GM23248 (cell line): Measurements from ENCODE around the gene ASAP2. TPM values are rescaled to one million over a fixed set of nuclear protein-coding genes. Genes with fewer than 3 reads are reported as not detected.
A peak's percentile ranks its signal among the peaks of the same experiment; 100 is the strongest.

Experiments used
- DNase-seq: peaks from one replicate; pipeline ENCODE4 v3.0.0-alpha.2; 2015
- H2AFZ ChIP-seq: fragments of 200-600 bp; sonication (generic); 2 replicates; pipeline ENCODE4 v1.6.1; 2016; ENCODE audit warnings: antibody characterized with exemption
- H3F3A ChIP-seq: fragments of 200-600 bp; sonication (generic); 2 replicates; pipeline ENCODE4 v1.6.1; 2016; ENCODE audit warnings: mild to moderate bottlenecking, antibody characterized with exemption, mixed run types; ENCODE audit not compliant: insufficient read depth
- H3K27ac ChIP-seq: fragments of 200-600 bp; sonication (generic); 2 replicates; pipeline ENCODE4 v1.5.1; 2016; ENCODE audit warnings: mild to moderate bottlenecking
- H3K27me3 ChIP-seq: fragments of 200-600 bp; sonication (generic); replicated peaks from 2 replicates; pipeline ENCODE4 v1.6.1; 2016; ENCODE audit warnings: mild to moderate bottlenecking; ENCODE audit not compliant: insufficient read depth
- H3K36me3 ChIP-seq: fragments of 200-600 bp; sonication (generic); 2 replicates; pipeline ENCODE4 v1.6.1; 2016; ENCODE audit warnings: low read depth, mild to moderate bottlenecking
- H3K4me1 ChIP-seq: fragments of 200-600 bp; sonication (generic); 2 replicates; pipeline ENCODE4 v1.6.1; 2016; ENCODE audit warnings: mild to moderate bottlenecking; ENCODE audit not compliant: insufficient read depth
- H3K4me2 ChIP-seq: fragments of 200-600 bp; sonication (generic); one replicate; pipeline ENCODE4 v1.6.1; 2016; ENCODE audit warnings: mild to moderate bottlenecking; ENCODE audit not compliant: unreplicated experiment
- H3K4me3 ChIP-seq: fragments of 200-600 bp; sonication (generic); 2 replicates; pipeline ENCODE4 v1.5.1; 2016; ENCODE audit warnings: mild to moderate bottlenecking
- H3K79me2 ChIP-seq: fragments of 200-600 bp; sonication (generic); 2 replicates; pipeline ENCODE4 v1.6.1; 2016; ENCODE audit warnings: mild to moderate bottlenecking; ENCODE audit not compliant: insufficient read depth
- H3K9ac ChIP-seq: fragments of 200-600 bp; sonication (generic); 2 replicates; pipeline ENCODE4 v1.6.1; 2016; ENCODE audit warnings: mild to moderate bottlenecking
- H3K9me2 ChIP-seq: fragments of 200-600 bp; sonication (generic); 2 replicates; pipeline ENCODE4 v1.6.1; 2016; ENCODE audit warnings: mixed run types, mild to moderate bottlenecking, moderate library complexity; ENCODE audit not compliant: insufficient read depth
- H3K9me3 ChIP-seq: fragments of 200-600 bp; sonication (generic); one replicate; pipeline ENCODE4 v1.6.1; 2017; ENCODE audit warnings: low read depth
- H4K20me1 ChIP-seq: fragments of 200-600 bp; sonication (generic); 2 replicates; pipeline ENCODE4 v1.6.0; 2016; ENCODE audit not compliant: insufficient read depth
- EZH2 ChIP-seq: fragments of 200-600 bp; sonication (generic); IDR thresholded peaks from 2 replicates; pipeline ENCODE4 v1.6.1; 2018; ENCODE audit warnings: antibody characterized with exemption, mild to moderate bottlenecking; ENCODE audit not compliant: insufficient read depth, poor library complexity, severe bottlenecking
- EZH2phosphoT487 ChIP-seq: fragments of 200-600 bp; sonication (generic); IDR thresholded peaks from 2 replicates; pipeline ENCODE4 v1.6.1; 2018; ENCODE audit warnings: antibody characterized with exemption, moderate library complexity, mild to moderate bottlenecking, low read depth; ENCODE audit not compliant: insufficient read depth
- WGBS, 2 experiments: methylation state at CpG; one replicate each; pipeline ENCODE4 v1.1.6; 2015 to 2017; ENCODE audit warnings: low lambda C conversion rate in 2 of 2, low coverage in 1 of 2; ENCODE audit errors: missing lambda C conversion rate in 2 of 2; 5-methylcytosine and 5-hydroxymethylcytosine counted together
- in situ Hi-C: fragments of 300-500 bp; cut with MboI; formaldehyde crosslinking; loops from 2 replicates; pipeline ENCODE4 v1.15.0; 2020
- polyA plus RNA-seq: library from polyadenylated mRNA; unstranded; fragments of >200 nt; fragmentation: Nextera tagmentation; extraction: Ambion mirVana; gene quantifications from 2 replicates; pipeline ENCODE4 v1.2.1, GENCODE V29; 2016
- total RNA-seq: library from RNA; depleted of rRNA; stranded (reverse); fragments of >200 nt; shearing (Covaris generic); gene quantifications from 2 replicates; pipeline ENCODE4 v1.2.3, GENCODE V29; 2014

ASAP2 gene
- total and polyA plus RNA-seq, 2 experiments from 2014 or later, result 8.8 to 49.6 TPM

- Histone ChIP-seq H3K27ac (peak overlapping the region; percentile 95), H3K9ac (peak overlapping the region; percentile 78), H3K36me3 (no peaks in the 10 kb centered on the region), H3K79me2 (peaks cover 98% of the 10 kb centered on the region), H2AFZ (no peak overlapping the region), H3K4me1 (peaks cover 56% of the 10 kb centered on the region), H3K9me2 (no peaks in the 10 kb centered on the region), H3K27me3 (no peaks in the 10 kb centered on the region), H4K20me1 (no peaks in the 10 kb centered on the region), H3K9me3 (no peaks in the 10 kb centered on the region), H3K4me2 (peak overlapping the region; percentile 56), H3F3A (peaks cover 63% of the 10 kb centered on the region), H3K4me3 (no peak overlapping the region)
- in situ Hi-C loops, result no loop called here
- DNase-seq, result no peak
- WGBS, 2 experiments, result 91 to 93% methylated on average over 12 of the region's 12 CpGs
- no peak for TF ChIP-seq EZH2
- TF ChIP-seq EZH2phosphoT487, result no peak
These were observed 44.0 kb downstream of the ASAP2 start for GRCh38 chr2:9250498-9251153.

- H3F3A ChIP-seq, result peaks cover 70% of the 10 kb centered on the region
- DNase-seq, result peak; percentile 95
- TF ChIP-seq EZH2phosphoT487 (no peak), EZH2 (no peak)
- peaks cover 64% of the 10 kb centered on the region for H3K4me1 ChIP-seq
- peaks cover 98% of the 10 kb centered on the region for H3K79me2 ChIP-seq
- H3K9ac ChIP-seq, result peak overlapping the region; percentile 78
- WGBS, 2 experiments, result 49 to 53% methylated on average over 16 of the region's 16 CpGs
- no peaks in the 10 kb centered on the region for H3K36me3 ChIP-seq
- no peaks in the 10 kb centered on the region for H3K9me3 ChIP-seq
- no peaks in the 10 kb centered on the region for H4K20me1 ChIP-seq
- peak overlapping the region; percentile 58 for H3K4me2 ChIP-seq
- in situ Hi-C loops, result no loop called here
- no peaks in the 10 kb centered on the region for H3K27me3 ChIP-seq
- H3K27ac ChIP-seq, result peak overlapping the region; percentile 95
- 0 out of 2 replicates have a peak overlapping the region, but pooled peaks have one; percentile 8 for H2AFZ ChIP-seq
- H3K4me3 ChIP-seq, result peak overlapping the region; percentile 27
- H3K9me2 ChIP-seq, result no peaks in the 10 kb centered on the region
These were observed 44.8 kb downstream of the ASAP2 start for GRCh38 chr2:9251154-9252001.

- Histone ChIP-seq H3K79me2 (peaks cover 98% of the 10 kb centered on the region), H3K9me3 (no peaks in the 10 kb centered on the region), H3K9ac (peak overlapping the region; percentile 78), H3K27ac (peak overlapping the region; percentile 95), H3F3A (peaks cover 76% of the 10 kb centered on the region), H3K9me2 (no peaks in the 10 kb centered on the region), H4K20me1 (no peaks in the 10 kb centered on the region), H2AFZ (no peak overlapping the region), H3K4me2 (peak overlapping the region; percentile 58), H3K4me1 (peaks cover 70% of the 10 kb centered on the region), H3K27me3 (no peaks in the 10 kb centered on the region), H3K4me3 (peak overlapping the region; percentile 27; the same call in 1 of the 2 replicates), H3K36me3 (no peaks in the 10 kb centered on the region)
- WGBS, 2 experiments, result 37 to 41% methylated on average over 5 of the region's 5 CpGs
- in situ Hi-C loops, result no loop called here
- TF ChIP-seq EZH2 (no peak), EZH2phosphoT487 (no peak)
- no peak for DNase-seq
These were observed 45.4 kb downstream of the ASAP2 start for GRCh38 chr2:9252002-9252357.

- peak overlapping the region; percentile 76; the same call in 1 of the 2 replicates for H3K27ac ChIP-seq
- TF ChIP-seq EZH2phosphoT487 (no peak), EZH2 (no peak)
- no peak overlapping the region for H3K4me2 ChIP-seq
- H3K9ac ChIP-seq, result no peak overlapping the region
- H2AFZ ChIP-seq, result no peak overlapping the region
- no peaks in the 10 kb centered on the region for H4K20me1 ChIP-seq
- H3K4me1 ChIP-seq, result peaks cover 68% of the 10 kb centered on the region
- no peaks in the 10 kb centered on the region for H3K9me3 ChIP-seq
- in situ Hi-C loops, result no loop called here
- no peaks in the 10 kb centered on the region for H3K36me3 ChIP-seq
- no peaks in the 10 kb centered on the region for H3K27me3 ChIP-seq
- no peak for DNase-seq
- no peaks in the 10 kb centered on the region for H3K9me2 ChIP-seq
- peaks cover 70% of the 10 kb centered on the region for H3F3A ChIP-seq
- H3K79me2 ChIP-seq, result peaks cover 98% of the 10 kb centered on the region
- H3K4me3 ChIP-seq, result no peak overlapping the region
- WGBS, 2 experiments, result 76 to 77% methylated on average over 4 of the region's 4 CpGs
These were observed 48.8 kb downstream of the ASAP2 start for GRCh38 chr2:9255416-9255815.
